BE2C (cell line): ENCODE measurements around the gene CATSPER4.

Experiments used
- DNase-seq: peaks from one replicate; pipeline ENCODE4 v3.0.0-alpha.2; 2020
- H3K27me3 ChIP-seq: fragments of 250-450 bp; sonication (Bioruptor Pico); 2 replicates; pipeline ENCODE4 v1.5.1; 2020; ENCODE audit warnings: mild to moderate bottlenecking
- H3K36me3 ChIP-seq: fragments of 250-450 bp; sonication (Bioruptor Pico); 2 replicates; pipeline ENCODE4 v1.5.1; 2020; ENCODE audit warnings: mild to moderate bottlenecking
- H3K4me1 ChIP-seq: fragments of 250-450 bp; sonication (Bioruptor Pico); 2 replicates; pipeline ENCODE4 v1.5.1; 2020
- H3K4me3 ChIP-seq: 2 replicates; pipeline ENCODE4 v1.5.1; 2011; ENCODE audit warnings: low read depth, low read length
- H3K9me3 ChIP-seq: fragments of 250-450 bp; sonication (Bioruptor Pico); 2 replicates; pipeline ENCODE4 v1.5.1; 2020
- CTCF ChIP-seq: IDR thresholded peaks from 2 replicates; pipeline ENCODE4 v1.5.1; 2012; ENCODE audit warnings: mild to moderate bottlenecking, low read depth, low read length

CATSPER4 gene

GRCh38 chr1:26213335-26213905, 23.0 kb downstream of the CATSPER4 start:
- H3K4me3 ChIP-seq, result no peak overlapping the region
- no peaks in the 10 kb centered on the region for H3K27me3 ChIP-seq
- DNase-seq, result no peak
- TF ChIP-seq CTCF, result no peak
- no peaks in the 10 kb centered on the region for H3K9me3 ChIP-seq
- H3K36me3 ChIP-seq, result no peaks in the 10 kb centered on the region
- H3K4me1 ChIP-seq, result no peaks in the 10 kb centered on the region

- no peak for TF ChIP-seq CTCF
- H3K36me3 ChIP-seq, result no peaks in the 10 kb centered on the region
- no peak for DNase-seq
These were observed 24.8 kb downstream of the CATSPER4 start for GRCh38 chr1:26215246-26215645.

GRCh38 chr1:26218906-26219494, 28.6 kb downstream of the CATSPER4 start:
- Histone ChIP-seq H3K36me3 (no peaks in the 10 kb centered on the region), H3K4me1 (no peaks in the 10 kb centered on the region), H3K9me3 (no peaks in the 10 kb centered on the region), H3K27me3 (no peaks in the 10 kb centered on the region), H3K4me3 (no peak overlapping the region)
- no peak for DNase-seq
- TF ChIP-seq CTCF, result no peak

More at GRCh38 chr1:26215246-26215645, 24.8 kb downstream of the CATSPER4 start:
- no peaks in the 10 kb centered on the region for H3K9me3 ChIP-seq
- H3K4me1 ChIP-seq, result no peaks in the 10 kb centered on the region
- H3K27me3 ChIP-seq, result no peaks in the 10 kb centered on the region
- no peak overlapping the region for H3K4me3 ChIP-seq

- H3K4me3 ChIP-seq, result no peak overlapping the region
- H3K36me3 ChIP-seq, result no peaks in the 10 kb centered on the region
- H3K27me3 ChIP-seq, result no peaks in the 10 kb centered on the region
- no peaks in the 10 kb centered on the region for H3K4me1 ChIP-seq
- DNase-seq, result no peak
- H3K9me3 ChIP-seq, result no peaks in the 10 kb centered on the region
- no peak for TF ChIP-seq CTCF
These were observed 30.0 kb downstream of the CATSPER4 start for GRCh38 chr1:26220199-26220912.

- H3K36me3 ChIP-seq, result no peaks in the 10 kb centered on the region
- H3K4me1 ChIP-seq, result no peaks in the 10 kb centered on the region
- H3K9me3 ChIP-seq, result no peaks in the 10 kb centered on the region
- H3K4me3 ChIP-seq, result no peak overlapping the region
- no peaks in the 10 kb centered on the region for H3K27me3 ChIP-seq
- no peak for TF ChIP-seq CTCF
- no peak for DNase-seq
These were observed 30.7 kb downstream of the CATSPER4 start for GRCh38 chr1:26221094-26221493.

- no peak overlapping the region for H3K4me3 ChIP-seq
- TF ChIP-seq CTCF, result no peak
- no peaks in the 10 kb centered on the region for H3K36me3 ChIP-seq
- no peaks in the 10 kb centered on the region for H3K27me3 ChIP-seq
- H3K9me3 ChIP-seq, result no peaks in the 10 kb centered on the region
- H3K4me1 ChIP-seq, result no peaks in the 10 kb centered on the region
- no peak for DNase-seq
These were observed 34.2 kb downstream of the CATSPER4 start for GRCh38 chr1:26224606-26225005.
